SIG-M5 treated with dmso at 0.1 percent for 504 hours (cell line): ENCODE data around the gene SYNPO2.

Experiments
- DNase-seq: peaks from one replicate; lab custom pipeline; 2025; ENCODE audit not compliant: unreplicated experiment; lab: John Stamatoyannopoulos, UW

Gene SYNPO2

DNA sequence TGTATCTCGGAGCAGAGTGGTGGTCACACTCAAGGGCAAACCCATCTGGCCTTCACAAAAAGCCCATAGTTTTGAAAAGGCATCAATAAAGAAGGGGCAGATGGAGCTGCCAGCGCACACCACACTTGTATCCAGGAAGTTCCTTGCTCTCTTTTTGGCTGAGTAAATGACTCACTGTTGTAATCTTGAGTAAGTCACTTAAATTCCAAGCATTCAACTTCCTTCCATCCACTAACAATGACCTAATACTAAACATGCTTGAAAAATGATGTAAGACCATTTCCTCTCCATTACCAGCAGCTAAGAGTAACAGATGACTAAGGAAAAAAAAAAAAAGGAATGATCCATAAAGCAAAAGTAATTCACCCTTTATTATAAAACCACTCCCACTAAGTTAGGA, 214.6 kb downstream of the SYNPO2 start:
- peak; percentile 93 for DNase-seq

- no peak for DNase-seq
These were observed 216.1 kb downstream of the SYNPO2 start for GRCh38 chr4:119104644-119105273.

GRCh38 chr4:119105605-119106004, 217.0 kb downstream of the SYNPO2 start:
- DNase-seq = peak; percentile 26

DNA sequence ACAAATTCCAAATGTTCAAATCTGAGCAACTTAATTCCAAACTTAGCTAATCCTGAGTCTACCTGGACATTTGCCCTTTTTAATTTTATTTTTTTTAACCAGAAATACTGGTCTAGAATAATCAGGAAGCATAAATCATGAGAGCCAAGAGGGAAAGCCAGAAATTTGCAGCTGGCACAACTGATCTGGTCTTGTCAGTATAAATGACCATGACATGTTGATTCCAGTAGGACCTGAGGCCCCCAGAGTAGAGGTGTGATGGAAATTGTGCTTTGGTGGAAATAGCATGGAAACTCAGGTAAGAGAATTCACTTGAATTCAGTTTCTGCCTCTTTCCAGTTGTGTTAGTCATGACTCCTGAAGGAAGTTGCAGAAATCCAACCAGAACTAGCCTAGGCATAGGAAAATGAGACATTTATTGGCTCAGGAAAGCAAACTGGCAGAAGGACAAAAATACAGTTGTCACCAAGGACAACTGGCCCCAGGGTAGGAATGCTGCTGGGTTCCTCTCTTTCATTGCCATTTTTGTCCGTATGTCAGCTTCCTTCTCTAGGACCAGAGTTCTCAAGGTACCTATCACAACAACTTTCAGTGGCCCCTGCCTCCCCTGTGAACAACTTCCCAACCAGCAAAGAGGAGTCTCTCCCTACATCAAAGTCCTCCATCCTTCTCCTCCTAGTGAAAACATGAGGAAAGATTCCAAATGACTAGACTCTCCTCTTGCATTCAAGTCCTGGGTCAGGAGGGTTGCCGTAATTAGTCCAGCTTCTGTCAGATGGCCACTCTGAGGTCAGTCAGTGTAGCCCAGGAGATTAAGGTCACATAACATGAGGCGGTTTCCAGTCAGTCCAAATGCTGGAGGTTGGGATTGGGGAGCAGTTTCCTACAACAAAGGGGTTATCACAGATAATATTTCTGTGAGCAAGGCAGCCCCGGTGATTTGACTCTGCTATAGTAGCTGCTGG, 217.7 kb downstream of the SYNPO2 start:
- no peak for DNase-seq

DNA sequence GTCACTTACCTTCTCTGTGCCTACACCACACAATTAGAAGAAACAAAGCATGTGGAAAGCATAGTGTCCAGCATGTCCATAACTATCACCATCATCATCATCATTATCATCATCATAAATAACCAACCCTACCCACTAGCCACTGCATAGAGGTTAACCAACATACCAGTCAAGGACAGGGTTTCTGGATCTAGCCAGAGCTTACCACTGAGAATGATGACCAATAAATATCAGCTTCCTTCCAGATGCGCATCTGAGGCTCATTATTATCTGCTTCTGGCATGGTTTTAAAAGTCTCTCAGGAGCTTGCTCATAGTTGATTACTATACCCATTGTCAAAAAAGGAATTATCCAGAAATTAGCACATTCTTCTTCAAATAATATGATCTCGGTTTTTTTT, 221.5 kb downstream of the SYNPO2 start:
- DNase-seq = no peak
